HL-60 (cell line): Measurements from ENCODE around the gene NT5C2.

Source experiments
- GABPA ChIP-seq: IDR thresholded peaks from 2 replicates; pipeline ENCODE4 v1.6.1; 2012; ENCODE audit warnings: low read depth
- POLR2AphosphoS5 ChIP-seq: IDR thresholded peaks from 2 replicates; pipeline ENCODE4 v1.6.1; 2012; ENCODE audit warnings: low read depth
- SPI1 ChIP-seq: IDR thresholded peaks from 2 replicates; pipeline ENCODE4 v1.6.1; 2012; ENCODE audit warnings: low read depth, mild to moderate bottlenecking, borderline replicate concordance
- TF ChIP-seq, protein P1 (sequence below): IDR thresholded peaks from one replicate; pipeline ENCODE4 v1.5.1; 2011; ENCODE audit warnings: low read length, control low read depth, inconsistent platforms; ENCODE audit not compliant: insufficient read depth
- TF ChIP-seq, protein P2 (sequence below): IDR thresholded peaks from 2 replicates; pipeline ENCODE4 v1.6.1; 2012; ENCODE audit warnings: low read depth; ENCODE audit not compliant: insufficient replicate concordance

DNA sequence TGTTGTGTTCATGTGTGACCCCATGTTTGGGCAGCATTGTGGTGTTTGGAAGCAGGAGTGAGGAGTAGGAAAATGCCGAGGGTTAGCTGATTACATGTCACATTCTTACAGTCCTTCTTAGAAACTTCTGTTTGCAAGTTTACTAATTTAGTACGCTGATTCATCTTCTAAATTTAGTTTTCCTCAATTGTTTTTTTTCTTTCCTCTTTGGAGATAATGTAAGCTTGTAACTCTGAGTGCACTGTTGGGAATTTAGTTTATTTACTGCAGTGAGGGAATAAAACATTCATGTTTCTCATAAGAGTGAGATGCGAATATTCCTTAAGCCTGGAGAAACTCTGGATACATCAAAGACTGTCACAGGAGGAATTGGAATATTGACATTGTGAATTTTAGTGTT is 135.0 kb downstream of the NT5C2 start:
- TF ChIP-seq, protein P1, sequence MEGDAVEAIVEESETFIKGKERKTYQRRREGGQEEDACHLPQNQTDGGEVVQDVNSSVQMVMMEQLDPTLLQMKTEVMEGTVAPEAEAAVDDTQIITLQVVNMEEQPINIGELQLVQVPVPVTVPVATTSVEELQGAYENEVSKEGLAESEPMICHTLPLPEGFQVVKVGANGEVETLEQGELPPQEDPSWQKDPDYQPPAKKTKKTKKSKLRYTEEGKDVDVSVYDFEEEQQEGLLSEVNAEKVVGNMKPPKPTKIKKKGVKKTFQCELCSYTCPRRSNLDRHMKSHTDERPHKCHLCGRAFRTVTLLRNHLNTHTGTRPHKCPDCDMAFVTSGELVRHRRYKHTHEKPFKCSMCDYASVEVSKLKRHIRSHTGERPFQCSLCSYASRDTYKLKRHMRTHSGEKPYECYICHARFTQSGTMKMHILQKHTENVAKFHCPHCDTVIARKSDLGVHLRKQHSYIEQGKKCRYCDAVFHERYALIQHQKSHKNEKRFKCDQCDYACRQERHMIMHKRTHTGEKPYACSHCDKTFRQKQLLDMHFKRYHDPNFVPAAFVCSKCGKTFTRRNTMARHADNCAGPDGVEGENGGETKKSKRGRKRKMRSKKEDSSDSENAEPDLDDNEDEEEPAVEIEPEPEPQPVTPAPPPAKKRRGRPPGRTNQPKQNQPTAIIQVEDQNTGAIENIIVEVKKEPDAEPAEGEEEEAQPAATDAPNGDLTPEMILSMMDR = no peak
- TF ChIP-seq GABPA (no peak), SPI1 (no peak), POLR2AphosphoS5 (no peak)
- TF ChIP-seq, protein P2, sequence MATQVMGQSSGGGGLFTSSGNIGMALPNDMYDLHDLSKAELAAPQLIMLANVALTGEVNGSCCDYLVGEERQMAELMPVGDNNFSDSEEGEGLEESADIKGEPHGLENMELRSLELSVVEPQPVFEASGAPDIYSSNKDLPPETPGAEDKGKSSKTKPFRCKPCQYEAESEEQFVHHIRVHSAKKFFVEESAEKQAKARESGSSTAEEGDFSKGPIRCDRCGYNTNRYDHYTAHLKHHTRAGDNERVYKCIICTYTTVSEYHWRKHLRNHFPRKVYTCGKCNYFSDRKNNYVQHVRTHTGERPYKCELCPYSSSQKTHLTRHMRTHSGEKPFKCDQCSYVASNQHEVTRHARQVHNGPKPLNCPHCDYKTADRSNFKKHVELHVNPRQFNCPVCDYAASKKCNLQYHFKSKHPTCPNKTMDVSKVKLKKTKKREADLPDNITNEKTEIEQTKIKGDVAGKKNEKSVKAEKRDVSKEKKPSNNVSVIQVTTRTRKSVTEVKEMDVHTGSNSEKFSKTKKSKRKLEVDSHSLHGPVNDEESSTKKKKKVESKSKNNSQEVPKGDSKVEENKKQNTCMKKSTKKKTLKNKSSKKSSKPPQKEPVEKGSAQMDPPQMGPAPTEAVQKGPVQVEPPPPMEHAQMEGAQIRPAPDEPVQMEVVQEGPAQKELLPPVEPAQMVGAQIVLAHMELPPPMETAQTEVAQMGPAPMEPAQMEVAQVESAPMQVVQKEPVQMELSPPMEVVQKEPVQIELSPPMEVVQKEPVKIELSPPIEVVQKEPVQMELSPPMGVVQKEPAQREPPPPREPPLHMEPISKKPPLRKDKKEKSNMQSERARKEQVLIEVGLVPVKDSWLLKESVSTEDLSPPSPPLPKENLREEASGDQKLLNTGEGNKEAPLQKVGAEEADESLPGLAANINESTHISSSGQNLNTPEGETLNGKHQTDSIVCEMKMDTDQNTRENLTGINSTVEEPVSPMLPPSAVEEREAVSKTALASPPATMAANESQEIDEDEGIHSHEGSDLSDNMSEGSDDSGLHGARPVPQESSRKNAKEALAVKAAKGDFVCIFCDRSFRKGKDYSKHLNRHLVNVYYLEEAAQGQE = no peak
